IMR-90 (cell line): ENCODE data around the gene PIM3. TPM values are rescaled to one million over a fixed set of nuclear protein-coding genes. Genes with fewer than 3 reads are reported as not detected.

Source experiments
- ATAC-seq: fragments of 200-7000 bp; cut with Tn5 transposase; 2 replicates; pipeline ENCODE4 v1.9.1; 2020; ENCODE audit warnings: low read depth, mild to moderate bottlenecking, moderate library complexity
- BruUV-seq: library from RNA; stranded (reverse); fragments of 400-500 nt; replicated peaks from 2 replicates; lab custom pipeline; 2021; lab: Mats Ljungman, UMichigan
- CTCF ChIA-PET: fragments of 300-600 bp; formaldehyde crosslinking; extraction: SDS; loops from one replicate; lab custom pipeline; 2021; ENCODE audit warnings: antibody characterized with exemption; lab: Yijun Ruan, JAX
- POLR2A ChIA-PET: fragments of 300-600 bp; sonication (Branson Sonifier 250); formaldehyde crosslinking; loops from one replicate; lab custom pipeline; 2022; ENCODE audit warnings: antibody characterized with exemption; ENCODE audit not compliant: unreplicated experiment; lab: Charles Lee
- DNase-seq: peaks from one replicate; pipeline ENCODE4 v3.0.0; 2013
- H2AFZ ChIP-seq: replicated peaks from 2 replicates; pipeline ENCODE3; 2013; ENCODE audit warnings: low read length, mild to moderate bottlenecking; ENCODE audit not compliant: poor library complexity
- H2AK5ac ChIP-seq: 2 replicates; pipeline ENCODE4 v1.6.1; 2013; ENCODE audit warnings: low read depth, low read length, inconsistent platforms
- H2AK9ac ChIP-seq: replicated peaks from 2 replicates; pipeline ENCODE3; 2013; ENCODE audit warnings: mild to moderate bottlenecking, low read depth, low read length, moderate library complexity; ENCODE audit not compliant: poor library complexity
- H2BK120ac ChIP-seq: 2 replicates; pipeline ENCODE4 v1.6.1; 2013; ENCODE audit warnings: low read depth, low read length, inconsistent platforms
- H2BK15ac ChIP-seq: 3 replicates; pipeline ENCODE4 v1.6.1; 2013; ENCODE audit warnings: low read depth, low read length, inconsistent platforms
- H2BK20ac ChIP-seq: 2 replicates; pipeline ENCODE4 v1.6.1; 2013; ENCODE audit warnings: low read depth, mild to moderate bottlenecking, inconsistent platforms, low read length, moderate library complexity
- H2BK5ac ChIP-seq: 2 replicates; pipeline ENCODE4 v1.6.1; 2013; ENCODE audit warnings: mild to moderate bottlenecking, low read depth, low read length, inconsistent platforms; ENCODE audit not compliant: poor library complexity, severe bottlenecking
- H3K14ac ChIP-seq: replicated peaks from 2 replicates; pipeline ENCODE4 v1.6.1; 2013; ENCODE audit warnings: low read depth, low read length, inconsistent platforms
- H3K18ac ChIP-seq: 2 replicates; pipeline ENCODE4 v1.6.1; 2013; ENCODE audit warnings: low read depth, low read length, control low read depth
- H3K23ac ChIP-seq: 2 replicates; pipeline ENCODE4 v1.6.1; 2013; ENCODE audit warnings: low read depth, low read length, inconsistent platforms
- H3K27ac ChIP-seq: 2 replicates; pipeline ENCODE4 v1.5.1; 2013; ENCODE audit warnings: mild to moderate bottlenecking, control low read depth, low read length; ENCODE audit not compliant: insufficient read depth
- H3K27me3 ChIP-seq: 2 replicates; pipeline ENCODE4 v1.6.1; 2013; ENCODE audit warnings: low read length; ENCODE audit not compliant: control insufficient read depth, insufficient read depth
- H3K36me3 ChIP-seq: 2 replicates; pipeline ENCODE4 v1.6.1; 2013; ENCODE audit warnings: low read length, mixed read lengths; ENCODE audit not compliant: control insufficient read depth, insufficient read depth
- H3K4ac ChIP-seq: 2 replicates; pipeline ENCODE4 v1.6.1; 2013; ENCODE audit warnings: low read depth, low read length, inconsistent platforms
- H3K4me1 ChIP-seq: 2 replicates; pipeline ENCODE4 v1.6.1; 2013; ENCODE audit warnings: low read length, mixed read lengths; ENCODE audit not compliant: control insufficient read depth, insufficient read depth
- H3K4me2 ChIP-seq: 2 replicates; pipeline ENCODE4 v1.6.1; 2013; ENCODE audit warnings: low read depth, mild to moderate bottlenecking, control low read depth, low read length, moderate library complexity
- H3K4me3 ChIP-seq: 2 replicates; pipeline ENCODE4 v1.5.1; 2013; ENCODE audit warnings: low read depth, mild to moderate bottlenecking, control low read depth, low read length, moderate library complexity; ENCODE audit not compliant: insufficient read depth
- H3K56ac ChIP-seq: 2 replicates; pipeline ENCODE4 v1.6.1; 2013; ENCODE audit warnings: low read length, inconsistent platforms; ENCODE audit not compliant: insufficient read depth; ENCODE audit errors: extremely low read depth
- H3K79me1 ChIP-seq, 2 experiments: 2 replicates each; pipeline ENCODE4 v1.6.1; 2013; ENCODE audit warnings: low read length in 2 of 2, inconsistent platforms in 1 of 2, low read depth in 1 of 2
- H3K9ac ChIP-seq: 2 replicates; pipeline ENCODE4 v1.6.1; 2013; ENCODE audit warnings: low read depth, low read length, control low read depth
- H3K9me1 ChIP-seq: 2 replicates; pipeline ENCODE4 v1.6.1; 2013; ENCODE audit warnings: low read length, inconsistent platforms; ENCODE audit not compliant: insufficient read depth
- H3K9me3 ChIP-seq: 2 replicates; pipeline ENCODE4 v1.6.1; 2013; ENCODE audit warnings: low read length; ENCODE audit not compliant: control insufficient read depth, insufficient read depth
- H4K20me1 ChIP-seq: 2 replicates; pipeline ENCODE4 v1.6.1; 2013; ENCODE audit warnings: low read length, inconsistent platforms; ENCODE audit not compliant: insufficient read depth
- H4K5ac ChIP-seq: 2 replicates; pipeline ENCODE4 v1.6.1; 2013; ENCODE audit warnings: mild to moderate bottlenecking, low read depth, low read length, control low read depth
- H4K8ac ChIP-seq, 2 experiments: 2 replicates each; pipeline ENCODE4 v1.6.1; 2013; ENCODE audit warnings: low read depth in 2 of 2, low read length in 2 of 2, control low read depth in 1 of 2, inconsistent platforms in 1 of 2
- H4K91ac ChIP-seq: 2 replicates; pipeline ENCODE4 v1.6.1; 2013; ENCODE audit warnings: low read depth, low read length, inconsistent platforms; ENCODE audit not compliant: insufficient read depth
- BHLHE40 ChIP-seq: fragments of 150-350 bp; IDR thresholded peaks from 2 replicates; pipeline ENCODE4 v1.6.1; 2016; ENCODE audit warnings: mild to moderate bottlenecking, low read depth, low read length
- CHD1 ChIP-seq: IDR thresholded peaks from 2 replicates; pipeline ENCODE4 v1.6.1; 2012; ENCODE audit warnings: low read depth, low read length, improper control_type of control experiment
- ELK1 ChIP-seq: fragments of 150-350 bp; IDR thresholded peaks from 2 replicates; pipeline ENCODE4 v1.6.1; 2016; ENCODE audit warnings: low read depth, mild to moderate bottlenecking, low read length, moderate library complexity, borderline replicate concordance
- FOS ChIP-seq: fragments of 150-350 bp; IDR thresholded peaks from 2 replicates; pipeline ENCODE4 v1.6.1; 2016; ENCODE audit warnings: low read depth, low read length
- MAFK ChIP-seq: IDR thresholded peaks from 2 replicates; pipeline ENCODE4 v1.6.1; 2012; ENCODE audit warnings: low read depth, low read length, improper control_type of control experiment
- MAZ ChIP-seq: IDR thresholded peaks from 2 replicates; pipeline ENCODE4 v1.6.1; 2012; ENCODE audit warnings: low read depth, mild to moderate bottlenecking, low read length, improper control_type of control experiment, moderate library complexity, borderline replicate concordance
- MXI1 ChIP-seq: IDR thresholded peaks from 2 replicates; pipeline ENCODE4 v1.6.1; 2012; ENCODE audit warnings: low read depth, mild to moderate bottlenecking, low read length, moderate library complexity, borderline replicate concordance
- NFE2L2 ChIP-seq: fragments of 150-350 bp; IDR thresholded peaks from 2 replicates; pipeline ENCODE4 v1.6.1; 2016; ENCODE audit warnings: low read depth, mild to moderate bottlenecking, low read length
- POLR2A ChIP-seq: IDR thresholded peaks from 2 replicates; pipeline ENCODE4 v1.6.1; 2012; ENCODE audit warnings: mild to moderate bottlenecking, low read depth, low read length
- RAD21 ChIP-seq: IDR thresholded peaks from 2 replicates; pipeline ENCODE4 v1.6.1; 2012; ENCODE audit warnings: low read length, improper control_type of control experiment
- RCOR1 ChIP-seq: IDR thresholded peaks from 2 replicates; pipeline ENCODE4 v1.6.1; 2012; ENCODE audit warnings: mild to moderate bottlenecking, low read length, improper control_type of control experiment; ENCODE audit not compliant: insufficient replicate concordance
- RFX5 ChIP-seq: IDR thresholded peaks from 2 replicates; pipeline ENCODE4 v1.8.0; 2012; ENCODE audit warnings: low read depth, mild to moderate bottlenecking, low read length, moderate library complexity
- SMC3 ChIP-seq: fragments of 150-350 bp; IDR thresholded peaks from 2 replicates; pipeline ENCODE4 v1.6.1; 2016; ENCODE audit warnings: low read depth, mild to moderate bottlenecking, antibody characterized with exemption, low read length, moderate library complexity
- WGBS, 2 experiments: methylation state at CpG; one replicate each; pipeline versions ENCODE4 v1.1.5 to v1.1.7; 2013; ENCODE audit warnings: missing lambda C conversion rate in 2 of 2; ENCODE audit not compliant: insufficient read length in 1 of 2; ENCODE audit errors: extremely low coverage in 2 of 2; 5-methylcytosine and 5-hydroxymethylcytosine counted together
- dilution Hi-C: fragments of 300-500 bp; cut with HindIII; formaldehyde crosslinking; loops from one replicate; pipeline ENCODE4 v1.14.3; 2018; ENCODE audit warnings: low sequenced_read_pairs; ENCODE audit not compliant: unreplicated experiment
- in situ Hi-C: fragments of 300-500 bp; cut with MboI; formaldehyde crosslinking; loops from 3 replicates; pipeline ENCODE4 v1.14.3; 2019; ENCODE audit warnings: low sequenced_read_pairs, inconsistent platforms, mixed read lengths
- intact Hi-C: fragments of 100-400 bp; cut with micrococcal nuclease; formaldehyde crosslinking; loops from 2 replicates; pipeline ENCODE4 v1.10.0; 2022
- polyA plus RNA-seq, 3 experiments: library from polyadenylated mRNA; depleted of rRNA; stranded (reverse); fragments of >200 nt; gene quantifications; 2 replicates each; pipeline ENCODE4 v1.2.3, GENCODE V29; 2012; ENCODE audit warnings: low replicate concordance in 1 of 3
- total RNA-seq: library from RNA; depleted of rRNA; stranded (reverse); fragments of >200 nt; gene quantifications from 2 replicates; pipeline ENCODE4 v1.2.3, GENCODE V29; 2012
- TF ChIP-seq, protein P1 (sequence below): conservative IDR thresholded peaks from 2 replicates; pipeline ENCODE4 v1.5.1; 2012; ENCODE audit warnings: mild to moderate bottlenecking, low read depth, low read length, improper control_type of control experiment
- TF ChIP-seq, protein P2 (sequence below): fragments of 150-350 bp; IDR thresholded peaks from 2 replicates; pipeline ENCODE4 v1.6.1; 2017; ENCODE audit warnings: mild to moderate bottlenecking, antibody characterized with exemption, low read length, low read depth

The PIM3 gene
- total and polyA plus RNA-seq, 2 of the 4 experiments (the other 2 are of a cell fraction) = 8.6 to 24.7 TPM

DNA sequence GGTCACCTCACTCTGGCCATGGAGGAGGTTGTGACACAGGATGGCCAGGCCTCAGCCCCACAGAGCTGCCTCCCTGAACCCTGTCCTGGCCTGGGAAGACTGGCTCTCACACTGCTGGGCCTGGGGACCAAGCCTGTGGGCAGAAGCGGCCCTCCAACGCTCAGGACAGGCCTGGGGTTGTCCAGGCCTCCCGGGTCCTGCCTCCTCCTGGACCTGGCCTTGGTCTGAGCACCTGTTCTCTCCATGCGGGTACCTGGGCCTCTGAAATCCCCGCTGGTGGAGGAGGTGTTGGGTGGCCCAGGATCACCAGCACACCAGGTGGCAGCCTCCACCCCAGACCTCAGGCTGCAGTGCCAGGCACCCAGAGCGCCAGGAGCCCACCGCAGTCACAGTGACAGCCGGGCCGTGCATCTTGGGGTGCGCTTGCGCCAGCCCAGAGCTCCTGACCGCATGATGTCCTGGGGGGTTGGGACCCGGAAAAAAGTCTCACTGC lies 16.1 kb upstream of the PIM3 start:
- WGBS, 2 experiments = no CpG with 5 or more reads among the region's 13 CpGs
- Histone ChIP-seq H2BK5ac (no peak overlapping the region), H3K56ac (no peak overlapping the region), H2BK15ac (no peak overlapping the region), H2AK9ac (peak overlapping the region; percentile 44), H4K91ac (no peak overlapping the region; the same call in 1 of the 2 replicates), H3K4me3 (no peak overlapping the region), H3K4ac (no peak overlapping the region), H4K8ac (no peak overlapping the region), H3K4me1 (no peaks in the 10 kb centered on the region), H3K4me2 (no peak overlapping the region), H2AFZ (no peak overlapping the region), H3K14ac (no peak overlapping the region), H3K18ac (no peak overlapping the region), H3K9me3 (no peaks in the 10 kb centered on the region), H2AK5ac (no peak overlapping the region), H3K36me3 (no peaks in the 10 kb centered on the region), H2BK20ac (no peak overlapping the region), H2BK120ac (no peak overlapping the region), H4K20me1 (no peaks in the 10 kb centered on the region), H3K23ac (no peak overlapping the region), H3K9me1 (no peaks in the 10 kb centered on the region), H4K5ac (no peak overlapping the region), H3K27me3 (no peaks in the 10 kb centered on the region), H3K9ac (no peak overlapping the region), H3K79me1 (no peaks in the 10 kb centered on the region), H3K27ac (no peak overlapping the region)
- in situ Hi-C loops = no loop called here
- POLR2A ChIA-PET = no interaction called here
- dilution Hi-C loops = no loop called here
- BruUV-seq = no TSS peak
- CTCF ChIA-PET = no interaction called here
- TF ChIP-seq MAFK (no peak), SMC3 (no peak), FOS (no peak), CHD1 (no peak), POLR2A (no peak), MAZ (no peak), RFX5 (no peak), NFE2L2 (no peak), BHLHE40 (no peak), RCOR1 (no peak), ELK1 (no peak), RAD21 (no peak), MXI1 (no peak)
- TF ChIP-seq, protein P1, sequence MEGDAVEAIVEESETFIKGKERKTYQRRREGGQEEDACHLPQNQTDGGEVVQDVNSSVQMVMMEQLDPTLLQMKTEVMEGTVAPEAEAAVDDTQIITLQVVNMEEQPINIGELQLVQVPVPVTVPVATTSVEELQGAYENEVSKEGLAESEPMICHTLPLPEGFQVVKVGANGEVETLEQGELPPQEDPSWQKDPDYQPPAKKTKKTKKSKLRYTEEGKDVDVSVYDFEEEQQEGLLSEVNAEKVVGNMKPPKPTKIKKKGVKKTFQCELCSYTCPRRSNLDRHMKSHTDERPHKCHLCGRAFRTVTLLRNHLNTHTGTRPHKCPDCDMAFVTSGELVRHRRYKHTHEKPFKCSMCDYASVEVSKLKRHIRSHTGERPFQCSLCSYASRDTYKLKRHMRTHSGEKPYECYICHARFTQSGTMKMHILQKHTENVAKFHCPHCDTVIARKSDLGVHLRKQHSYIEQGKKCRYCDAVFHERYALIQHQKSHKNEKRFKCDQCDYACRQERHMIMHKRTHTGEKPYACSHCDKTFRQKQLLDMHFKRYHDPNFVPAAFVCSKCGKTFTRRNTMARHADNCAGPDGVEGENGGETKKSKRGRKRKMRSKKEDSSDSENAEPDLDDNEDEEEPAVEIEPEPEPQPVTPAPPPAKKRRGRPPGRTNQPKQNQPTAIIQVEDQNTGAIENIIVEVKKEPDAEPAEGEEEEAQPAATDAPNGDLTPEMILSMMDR = no peak
- TF ChIP-seq, protein P2, sequence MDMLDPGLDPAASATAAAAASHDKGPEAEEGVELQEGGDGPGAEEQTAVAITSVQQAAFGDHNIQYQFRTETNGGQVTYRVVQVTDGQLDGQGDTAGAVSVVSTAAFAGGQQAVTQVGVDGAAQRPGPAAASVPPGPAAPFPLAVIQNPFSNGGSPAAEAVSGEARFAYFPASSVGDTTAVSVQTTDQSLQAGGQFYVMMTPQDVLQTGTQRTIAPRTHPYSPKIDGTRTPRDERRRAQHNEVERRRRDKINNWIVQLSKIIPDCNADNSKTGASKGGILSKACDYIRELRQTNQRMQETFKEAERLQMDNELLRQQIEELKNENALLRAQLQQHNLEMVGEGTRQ = no peak
- no peak for DNase-seq
- no peak for ATAC-seq
- intact Hi-C loops = no loop called here
